ENCODE data around the gene GHR.

DNA sequence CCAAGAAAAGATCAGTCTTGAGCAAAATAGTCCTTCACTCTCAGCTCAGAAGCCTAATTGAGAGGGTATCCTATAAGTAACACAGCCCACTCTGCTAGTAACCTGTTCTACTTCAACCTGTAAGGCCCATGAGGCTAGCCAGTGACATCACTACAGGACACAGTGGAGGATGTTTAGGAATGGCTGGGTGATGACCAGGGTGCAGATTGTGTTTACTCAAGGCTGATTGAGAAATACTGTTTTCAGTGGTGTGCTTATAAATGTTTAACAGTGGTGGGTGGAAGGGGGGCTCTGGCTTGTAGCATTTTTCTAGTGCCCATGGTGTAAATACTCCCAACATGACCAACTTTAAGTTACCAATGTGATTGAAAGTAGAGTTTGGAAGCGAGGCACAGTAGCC, 173.6 kb downstream of the GHR start:
- TF ChIP-seq CEBPB (IDR thresholded peaks at IDR 0.05) = no peak
- TF ChIP-seq EP300 (IDR thresholded peaks at IDR 0.05; ENCODE audit: borderline replicate concordance) = no peak
- no peak for TF ChIP-seq CREB1 (IDR thresholded peaks at IDR 0.05; ENCODE audit: low read depth)
- no peak for TF ChIP-seq TAF1 (IDR thresholded peaks at IDR 0.05; ENCODE audit: low read depth)
- no peak for TF ChIP-seq REST (IDR thresholded peaks at IDR 0.05; ENCODE audit: low read depth)
- no peak for TF ChIP-seq NFIC (IDR thresholded peaks at IDR 0.05)
- no peak for TF ChIP-seq MAX (IDR thresholded peaks at IDR 0.05)
